ENCODE results near the gene DUSP1. TPM values are rescaled to one million over a fixed set of nuclear protein-coding genes. Genes with fewer than 3 reads are reported as not detected.

Gene DUSP1
- total and polyA plus RNA-seq, 2 of the 13 experiments (the other 11 are each of a cell fraction or from before 2014, with no cell fraction given): 27.1 to 55.5 TPM

DNA sequence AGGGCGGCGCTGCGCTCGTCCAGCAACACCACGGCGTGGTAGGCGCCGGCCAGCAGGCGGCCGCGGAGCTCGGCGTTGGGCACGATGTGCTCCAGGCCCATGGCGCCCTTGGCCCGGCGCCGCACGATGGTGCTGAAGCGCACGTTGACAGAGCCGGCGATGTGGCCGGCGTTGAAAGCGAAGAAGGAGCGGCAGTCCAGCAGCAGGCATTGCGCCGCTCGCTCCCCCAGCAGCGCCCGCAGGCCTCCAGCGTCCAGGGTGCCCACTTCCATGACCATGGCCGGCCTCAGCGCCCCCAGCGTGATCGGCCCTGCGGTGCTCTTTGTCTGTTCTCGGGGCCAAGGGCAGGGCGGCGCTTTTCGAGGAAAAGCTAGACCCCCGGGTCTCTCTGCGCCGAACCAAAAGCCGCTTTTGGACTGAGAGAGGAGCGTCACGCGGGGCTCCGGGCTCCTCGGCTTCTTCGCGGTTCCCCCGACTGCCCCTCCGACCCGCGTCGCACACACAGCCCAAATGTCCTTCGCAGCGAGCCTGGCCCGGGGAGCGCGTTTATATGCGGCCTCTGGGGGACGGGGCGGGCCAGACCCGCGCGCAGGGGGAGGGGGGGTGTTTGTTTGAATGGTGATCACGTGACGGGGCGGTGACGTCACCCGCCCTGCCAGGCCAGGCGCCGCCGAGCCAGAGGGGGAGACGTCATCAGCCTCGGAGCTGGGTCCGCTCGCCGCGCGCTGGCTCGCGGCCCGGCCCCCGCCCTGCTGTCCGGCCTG is at the start of gene DUSP1 (continued):
- TF ChIP-seq, protein P1, sequence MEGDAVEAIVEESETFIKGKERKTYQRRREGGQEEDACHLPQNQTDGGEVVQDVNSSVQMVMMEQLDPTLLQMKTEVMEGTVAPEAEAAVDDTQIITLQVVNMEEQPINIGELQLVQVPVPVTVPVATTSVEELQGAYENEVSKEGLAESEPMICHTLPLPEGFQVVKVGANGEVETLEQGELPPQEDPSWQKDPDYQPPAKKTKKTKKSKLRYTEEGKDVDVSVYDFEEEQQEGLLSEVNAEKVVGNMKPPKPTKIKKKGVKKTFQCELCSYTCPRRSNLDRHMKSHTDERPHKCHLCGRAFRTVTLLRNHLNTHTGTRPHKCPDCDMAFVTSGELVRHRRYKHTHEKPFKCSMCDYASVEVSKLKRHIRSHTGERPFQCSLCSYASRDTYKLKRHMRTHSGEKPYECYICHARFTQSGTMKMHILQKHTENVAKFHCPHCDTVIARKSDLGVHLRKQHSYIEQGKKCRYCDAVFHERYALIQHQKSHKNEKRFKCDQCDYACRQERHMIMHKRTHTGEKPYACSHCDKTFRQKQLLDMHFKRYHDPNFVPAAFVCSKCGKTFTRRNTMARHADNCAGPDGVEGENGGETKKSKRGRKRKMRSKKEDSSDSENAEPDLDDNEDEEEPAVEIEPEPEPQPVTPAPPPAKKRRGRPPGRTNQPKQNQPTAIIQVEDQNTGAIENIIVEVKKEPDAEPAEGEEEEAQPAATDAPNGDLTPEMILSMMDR (CRISPR knock-in tag; IDR thresholded peaks at IDR 0.05): peak; percentile 64
- peak; percentile 57 for TF ChIP-seq ZNF691 (CRISPR knock-in tag; IDR thresholded peaks at IDR 0.05; ENCODE audit: borderline replicate concordance, low read depth)
- peak; percentile 57; the same call in 1 of the 2 replicates for TF ChIP-seq ZMYM4 (CRISPR knock-in tag; IDR thresholded peaks at IDR 0.05)
- peak; percentile 84; the same call in 1 of the 2 replicates for TF ChIP-seq ZNF839 (CRISPR knock-in tag; IDR thresholded peaks at IDR 0.05; ENCODE audit: borderline replicate concordance)
- no peak for TF ChIP-seq ZSCAN30 (CRISPR knock-in tag; IDR thresholded peaks at IDR 0.05)
- peak; percentile 88 for TF ChIP-seq BHLHE40 (IDR thresholded peaks at IDR 0.05; ENCODE audit: low read length)
- TF ChIP-seq ZSCAN21 (CRISPR knock-in tag; IDR thresholded peaks at IDR 0.05; ENCODE audit: borderline replicate concordance): peak; percentile 77; the same call in 1 of the 2 replicates
- TF ChIP-seq NFYC (CRISPR knock-in tag; IDR thresholded peaks at IDR 0.05): no peak; the same call in 1 of the 2 replicates
- TF ChIP-seq, protein P2, sequence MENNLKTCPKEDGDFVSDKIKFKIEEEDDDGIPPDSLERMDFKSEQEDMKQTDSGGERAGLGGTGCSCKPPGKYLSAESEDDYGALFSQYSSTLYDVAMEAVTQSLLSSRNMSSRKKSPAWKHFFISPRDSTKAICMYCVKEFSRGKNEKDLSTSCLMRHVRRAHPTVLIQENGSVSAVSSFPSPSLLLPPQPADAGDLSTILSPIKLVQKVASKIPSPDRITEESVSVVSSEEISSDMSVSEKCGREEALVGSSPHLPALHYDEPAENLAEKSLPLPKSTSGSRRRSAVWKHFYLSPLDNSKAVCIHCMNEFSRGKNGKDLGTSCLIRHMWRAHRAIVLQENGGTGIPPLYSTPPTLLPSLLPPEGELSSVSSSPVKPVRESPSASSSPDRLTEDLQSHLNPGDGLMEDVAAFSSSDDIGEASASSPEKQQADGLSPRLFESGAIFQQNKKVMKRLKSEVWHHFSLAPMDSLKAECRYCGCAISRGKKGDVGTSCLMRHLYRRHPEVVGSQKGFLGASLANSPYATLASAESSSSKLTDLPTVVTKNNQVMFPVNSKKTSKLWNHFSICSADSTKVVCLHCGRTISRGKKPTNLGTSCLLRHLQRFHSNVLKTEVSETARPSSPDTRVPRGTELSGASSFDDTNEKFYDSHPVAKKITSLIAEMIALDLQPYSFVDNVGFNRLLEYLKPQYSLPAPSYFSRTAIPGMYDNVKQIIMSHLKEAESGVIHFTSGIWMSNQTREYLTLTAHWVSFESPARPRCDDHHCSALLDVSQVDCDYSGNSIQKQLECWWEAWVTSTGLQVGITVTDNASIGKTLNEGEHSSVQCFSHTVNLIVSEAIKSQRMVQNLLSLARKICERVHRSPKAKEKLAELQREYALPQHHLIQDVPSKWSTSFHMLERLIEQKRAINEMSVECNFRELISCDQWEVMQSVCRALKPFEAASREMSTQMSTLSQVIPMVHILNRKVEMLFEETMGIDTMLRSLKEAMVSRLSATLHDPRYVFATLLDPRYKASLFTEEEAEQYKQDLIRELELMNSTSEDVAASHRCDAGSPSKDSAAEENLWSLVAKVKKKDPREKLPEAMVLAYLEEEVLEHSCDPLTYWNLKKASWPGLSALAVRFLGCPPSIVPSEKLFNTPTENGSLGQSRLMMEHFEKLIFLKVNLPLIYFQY (CRISPR knock-in tag; IDR thresholded peaks at IDR 0.05; ENCODE audit: borderline replicate concordance): no peak; the same call in 1 of the 2 replicates
- peak; percentile 55; the same call in 1 of the 2 replicates for TF ChIP-seq ZNF317 (CRISPR knock-in tag; IDR thresholded peaks at IDR 0.05)
- TF ChIP-seq, protein P3, sequence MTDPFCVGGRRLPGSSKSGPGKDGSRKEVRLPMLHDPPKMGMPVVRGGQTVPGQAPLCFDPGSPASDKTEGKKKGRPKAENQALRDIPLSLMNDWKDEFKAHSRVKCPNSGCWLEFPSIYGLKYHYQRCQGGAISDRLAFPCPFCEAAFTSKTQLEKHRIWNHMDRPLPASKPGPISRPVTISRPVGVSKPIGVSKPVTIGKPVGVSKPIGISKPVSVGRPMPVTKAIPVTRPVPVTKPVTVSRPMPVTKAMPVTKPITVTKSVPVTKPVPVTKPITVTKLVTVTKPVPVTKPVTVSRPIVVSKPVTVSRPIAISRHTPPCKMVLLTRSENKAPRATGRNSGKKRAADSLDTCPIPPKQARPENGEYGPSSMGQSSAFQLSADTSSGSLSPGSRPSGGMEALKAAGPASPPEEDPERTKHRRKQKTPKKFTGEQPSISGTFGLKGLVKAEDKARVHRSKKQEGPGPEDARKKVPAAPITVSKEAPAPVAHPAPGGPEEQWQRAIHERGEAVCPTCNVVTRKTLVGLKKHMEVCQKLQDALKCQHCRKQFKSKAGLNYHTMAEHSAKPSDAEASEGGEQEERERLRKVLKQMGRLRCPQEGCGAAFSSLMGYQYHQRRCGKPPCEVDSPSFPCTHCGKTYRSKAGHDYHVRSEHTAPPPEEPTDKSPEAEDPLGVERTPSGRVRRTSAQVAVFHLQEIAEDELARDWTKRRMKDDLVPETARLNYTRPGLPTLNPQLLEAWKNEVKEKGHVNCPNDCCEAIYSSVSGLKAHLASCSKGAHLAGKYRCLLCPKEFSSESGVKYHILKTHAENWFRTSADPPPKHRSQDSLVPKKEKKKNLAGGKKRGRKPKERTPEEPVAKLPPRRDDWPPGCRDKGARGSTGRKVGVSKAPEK (CRISPR knock-in tag; IDR thresholded peaks at IDR 0.05; ENCODE audit: borderline replicate concordance): peak; percentile 8; the same call in 1 of the 2 replicates
- no peak for TF ChIP-seq SETDB1 (CRISPR knock-in tag; IDR thresholded peaks at IDR 0.05; ENCODE audit: borderline replicate concordance)
- 0 out of 2 replicates have a peak, but pooled peaks have one; percentile 85 for TF ChIP-seq ZNF546 (CRISPR knock-in tag; conservative IDR thresholded peaks at IDR 0.05)
- no peak for TF ChIP-seq SSRP1 (CRISPR knock-in tag; IDR thresholded peaks at IDR 0.05)
- peak; percentile 92 for TF ChIP-seq ZFP82 (CRISPR knock-in tag; IDR thresholded peaks at IDR 0.05; ENCODE audit: borderline replicate concordance)
- 0 out of 2 replicates have a peak, but pooled peaks have one; percentile 71 for TF ChIP-seq MYC (CRISPR knock-in tag; IDR thresholded peaks at IDR 0.05; ENCODE audit: borderline replicate concordance)
- TF ChIP-seq RELA (CRISPR knock-in tag; IDR thresholded peaks at IDR 0.05): no peak
- no peak; the same call in none of the 2 replicates for TF ChIP-seq ZNF451 (CRISPR knock-in tag; IDR thresholded peaks at IDR 0.05)
- no peak for TF ChIP-seq GTF3A (CRISPR knock-in tag; conservative IDR thresholded peaks at IDR 0.05)
- peak; percentile 74; the same call in 1 of the 2 replicates for TF ChIP-seq TMF1 (CRISPR knock-in tag; IDR thresholded peaks at IDR 0.05; ENCODE audit: low read depth)
